ENCODE measurements around the gene ACP3. TPM values are rescaled to one million over a fixed set of nuclear protein-coding genes. Genes with fewer than 3 reads are reported as not detected.

Gene ACP3
- total RNA-seq, 3 donors from 2014 or later = 6.9 to 27.5 (median 9.6) TPM

DNA sequence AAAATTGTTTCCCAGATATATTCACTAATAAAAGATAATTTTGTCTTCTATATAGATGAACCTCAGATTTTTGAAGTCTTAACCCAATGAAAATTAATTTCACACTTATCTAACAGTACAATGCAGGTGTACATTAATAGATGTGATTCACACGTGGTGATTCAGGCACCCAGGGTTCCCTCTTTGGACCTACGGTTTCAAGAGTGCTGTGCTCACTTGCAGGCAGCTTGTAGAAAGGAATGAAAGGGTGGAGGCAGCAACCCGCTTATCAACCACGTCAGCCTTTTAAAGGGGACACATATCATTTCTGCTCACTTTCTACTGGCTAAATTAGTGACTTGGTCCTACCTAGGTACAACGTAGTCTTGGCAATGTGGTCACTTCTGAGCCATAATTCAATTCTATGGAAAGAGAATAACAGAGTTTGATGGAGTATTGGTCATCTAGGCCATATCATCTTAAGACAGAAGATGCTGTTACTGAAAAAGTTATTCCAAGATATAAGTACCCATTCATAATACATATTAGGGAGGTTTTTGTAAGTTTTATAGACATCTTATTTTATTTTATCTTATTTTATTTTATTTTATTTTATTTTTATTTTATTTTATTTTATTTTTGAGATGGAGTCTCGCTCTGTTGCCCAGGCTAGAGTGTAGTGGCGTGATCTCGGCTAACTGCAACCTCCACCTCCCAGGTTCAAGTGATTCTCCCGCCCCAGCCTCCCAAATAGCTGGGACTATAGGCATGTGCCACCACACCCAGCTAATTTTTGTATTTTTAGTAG lies 37.9 kb downstream of the ACP3 start:
- no peak for ATAC-seq
- DNase-seq = no peak
- Histone ChIP-seq H3K9me3 (no peaks in the 10 kb centered on the region), H3K4me1 (ENCODE audit: low read depth) (no peaks in the 10 kb centered on the region), H3K36me3 (ENCODE audit: low read depth) (no peaks in the 10 kb centered on the region), H3K4me3 (no peak overlapping the region)
- intact Hi-C loops (cut with DNase I, micrococcal nuclease) = loop anchor here in 1 of 2 donors (10.0 kb wide), 1 partner anchor 50 kb away; no protein-coding TSS in a partner anchor
- TF ChIP-seq, protein P1, sequence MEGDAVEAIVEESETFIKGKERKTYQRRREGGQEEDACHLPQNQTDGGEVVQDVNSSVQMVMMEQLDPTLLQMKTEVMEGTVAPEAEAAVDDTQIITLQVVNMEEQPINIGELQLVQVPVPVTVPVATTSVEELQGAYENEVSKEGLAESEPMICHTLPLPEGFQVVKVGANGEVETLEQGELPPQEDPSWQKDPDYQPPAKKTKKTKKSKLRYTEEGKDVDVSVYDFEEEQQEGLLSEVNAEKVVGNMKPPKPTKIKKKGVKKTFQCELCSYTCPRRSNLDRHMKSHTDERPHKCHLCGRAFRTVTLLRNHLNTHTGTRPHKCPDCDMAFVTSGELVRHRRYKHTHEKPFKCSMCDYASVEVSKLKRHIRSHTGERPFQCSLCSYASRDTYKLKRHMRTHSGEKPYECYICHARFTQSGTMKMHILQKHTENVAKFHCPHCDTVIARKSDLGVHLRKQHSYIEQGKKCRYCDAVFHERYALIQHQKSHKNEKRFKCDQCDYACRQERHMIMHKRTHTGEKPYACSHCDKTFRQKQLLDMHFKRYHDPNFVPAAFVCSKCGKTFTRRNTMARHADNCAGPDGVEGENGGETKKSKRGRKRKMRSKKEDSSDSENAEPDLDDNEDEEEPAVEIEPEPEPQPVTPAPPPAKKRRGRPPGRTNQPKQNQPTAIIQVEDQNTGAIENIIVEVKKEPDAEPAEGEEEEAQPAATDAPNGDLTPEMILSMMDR (IDR thresholded peaks at IDR 0.05) = no peak

DNA sequence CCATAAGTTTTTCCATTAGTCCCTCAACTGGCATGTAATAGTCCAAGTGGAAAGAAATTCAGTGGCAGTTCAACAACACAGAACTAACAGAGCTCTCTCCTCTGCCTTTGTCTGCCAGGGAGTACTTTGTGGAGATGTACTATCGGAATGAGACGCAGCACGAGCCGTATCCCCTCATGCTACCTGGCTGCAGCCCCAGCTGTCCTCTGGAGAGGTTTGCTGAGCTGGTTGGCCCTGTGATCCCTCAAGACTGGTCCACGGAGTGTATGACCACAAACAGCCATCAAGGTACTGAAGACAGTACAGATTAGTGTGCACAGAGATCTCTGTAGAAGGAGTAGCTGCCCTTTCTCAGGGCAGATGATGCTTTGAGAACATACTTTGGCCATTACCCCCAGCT lies 39.4 kb downstream of the ACP3 start:
- ATAC-seq = no peak
- no peak for DNase-seq
- no peak overlapping the region for H3K4me3 ChIP-seq
- H3K4me1 ChIP-seq (ENCODE audit: low read depth) = no peaks in the 10 kb centered on the region
- H3K36me3 ChIP-seq (ENCODE audit: low read depth) = no peaks in the 10 kb centered on the region
- TF ChIP-seq, protein P1 (IDR thresholded peaks at IDR 0.05) = no peak
- intact Hi-C loops (cut with DNase I, micrococcal nuclease) = loop anchor here in 1 of 2 donors (10.0 kb wide), 1 partner anchor 48 kb away; no protein-coding TSS in a partner anchor
- H3K9me3 ChIP-seq = no peaks in the 10 kb centered on the region

DNA sequence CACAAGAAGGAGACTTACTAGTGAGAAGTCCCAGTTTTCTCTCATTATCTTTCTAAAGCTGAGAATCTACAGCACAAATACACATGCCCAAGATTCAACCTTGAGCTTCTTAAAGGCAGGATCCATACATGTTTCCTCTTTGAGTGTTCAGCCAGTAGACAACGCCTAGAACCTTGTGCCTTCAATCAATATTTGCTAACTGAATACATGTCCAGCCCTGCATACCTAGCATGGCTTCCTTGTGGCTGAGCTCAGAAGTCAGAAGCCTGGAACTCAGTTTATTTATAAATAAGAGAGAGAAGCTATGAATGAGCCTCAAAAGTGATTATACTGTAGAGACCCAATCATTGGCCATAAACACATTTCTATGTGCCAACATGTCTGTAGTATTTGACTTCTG lies 43.5 kb downstream of the ACP3 start:
- DNase-seq (no peak), ATAC-seq (peak; percentile 50)
- intact Hi-C loops (cut with DNase I, micrococcal nuclease) = no loop called here
- TF ChIP-seq, protein P1 (IDR thresholded peaks at IDR 0.05) = no peak
- Histone ChIP-seq H3K36me3 (ENCODE audit: low read depth) (no peaks in the 10 kb centered on the region), H3K4me1 (ENCODE audit: low read depth) (no peaks in the 10 kb centered on the region), H3K4me3 (no peak overlapping the region), H3K9me3 (no peaks in the 10 kb centered on the region)

DNA sequence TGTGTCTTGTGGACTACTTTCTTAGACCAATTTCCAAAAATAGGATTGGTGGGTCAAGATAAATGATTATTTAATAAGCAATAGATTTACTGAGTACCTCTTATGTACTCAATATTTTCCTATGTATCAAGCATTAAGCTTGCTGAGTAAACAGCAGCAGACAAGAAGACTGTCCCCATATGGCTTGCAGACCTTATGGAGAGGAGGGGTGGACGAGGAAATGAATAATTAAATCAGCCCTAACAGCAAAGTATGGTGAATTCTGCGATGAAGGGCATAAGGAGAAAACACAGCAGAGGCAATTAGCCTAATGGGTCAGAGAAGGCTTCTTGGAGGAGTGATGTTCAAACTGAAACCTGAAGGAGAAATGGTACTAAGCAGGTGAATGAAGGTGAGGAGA lies 45.1 kb downstream of the ACP3 start:
- no peak overlapping the region for H3K4me3 ChIP-seq
- TF ChIP-seq, protein P1 (IDR thresholded peaks at IDR 0.05) = no peak
- no peak for DNase-seq
- no peaks in the 10 kb centered on the region for H3K36me3 ChIP-seq (ENCODE audit: low read depth)
- intact Hi-C loops (cut with DNase I, micrococcal nuclease) = no loop called here
- H3K9me3 ChIP-seq = no peaks in the 10 kb centered on the region
- ATAC-seq = no peak
- H3K4me1 ChIP-seq (ENCODE audit: low read depth) = no peaks in the 10 kb centered on the region

DNA sequence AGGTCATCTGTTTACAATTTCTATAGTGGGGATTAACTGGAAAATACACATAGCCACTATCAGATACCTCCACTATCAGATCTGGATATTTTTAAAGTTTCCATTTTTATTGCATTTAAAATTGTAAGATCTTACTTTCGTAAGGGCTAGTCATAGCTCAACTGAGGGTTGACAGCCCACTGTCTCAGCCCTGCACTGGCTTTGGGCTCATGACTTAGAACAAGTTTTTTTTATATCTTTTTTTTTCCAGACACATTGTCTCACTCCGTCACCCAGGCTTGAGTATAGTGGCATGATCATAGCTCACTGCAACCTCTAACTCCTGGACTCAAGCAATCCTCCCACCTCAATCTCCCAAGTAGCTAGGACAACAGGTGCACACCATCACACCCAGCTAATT lies 51.3 kb downstream of the ACP3 start:
- Histone ChIP-seq H3K4me1 (ENCODE audit: low read depth) (no peaks in the 10 kb centered on the region), H3K36me3 (ENCODE audit: low read depth) (no peaks in the 10 kb centered on the region), H3K4me3 (no peak overlapping the region), H3K9me3 (no peaks in the 10 kb centered on the region)
- intact Hi-C loops (cut with DNase I, micrococcal nuclease) = no loop called here
- DNase-seq (no peak), ATAC-seq (no peak)
- TF ChIP-seq, protein P1 (IDR thresholded peaks at IDR 0.05) = no peak
